CD4-positive, alpha-beta T cell treated with Interleukin-17A for 4 hours (primary cell): ENCODE measurements around the gene APBA2.
"Not testable (repeated sequence)": the region's sequence is repeated elsewhere in the genome, so short reads cannot be mapped to it uniquely, and the experiment has no call there.

Source experiments
- DNase-seq: peaks from one replicate; pipeline ENCODE4 v3.0.0-alpha.2; 2020; ENCODE audit warnings: mixed read lengths

The APBA2 gene

DNA sequence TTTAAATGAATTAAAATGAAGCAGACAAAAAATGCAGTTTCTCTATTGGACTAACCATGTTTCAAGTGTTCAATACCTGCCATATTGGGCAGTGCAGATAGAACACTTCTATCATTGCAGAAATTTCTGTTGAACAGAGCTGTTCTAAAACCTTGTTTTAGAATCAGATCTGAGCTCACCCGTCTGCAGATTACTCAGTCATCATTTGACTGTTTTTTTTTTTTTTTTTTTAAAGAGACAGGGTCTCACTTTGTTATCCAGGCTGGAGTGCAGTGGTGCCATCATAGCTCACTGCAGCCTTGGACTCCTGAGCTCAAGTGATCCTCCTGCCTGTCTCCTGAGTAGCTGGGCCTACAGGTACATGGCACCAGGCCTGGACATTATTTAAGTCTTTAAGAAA lies 128.7 kb downstream of the APBA2 start:
- no peak for DNase-seq

DNA sequence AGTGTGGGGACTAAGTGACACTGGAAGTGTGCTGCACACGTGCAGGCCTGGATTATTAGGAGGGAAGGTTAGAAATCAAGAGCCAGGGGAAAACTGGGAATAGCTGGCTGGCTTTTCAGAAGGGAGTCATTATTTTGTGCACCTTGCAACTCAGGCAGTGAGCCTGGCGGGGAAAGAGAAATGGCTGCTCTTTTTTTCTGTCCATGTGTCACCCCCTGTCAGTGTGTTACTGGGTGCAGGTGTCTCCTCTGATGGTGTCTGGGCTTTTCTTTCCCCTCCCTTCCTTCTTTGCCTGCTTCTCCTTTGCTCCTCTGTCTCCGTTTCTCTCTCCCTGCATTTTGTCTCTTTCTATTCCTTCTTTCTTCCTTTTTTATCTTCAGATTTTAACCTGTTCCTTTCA lies 130.7 kb downstream of the APBA2 start:
- no peak for DNase-seq

DNA sequence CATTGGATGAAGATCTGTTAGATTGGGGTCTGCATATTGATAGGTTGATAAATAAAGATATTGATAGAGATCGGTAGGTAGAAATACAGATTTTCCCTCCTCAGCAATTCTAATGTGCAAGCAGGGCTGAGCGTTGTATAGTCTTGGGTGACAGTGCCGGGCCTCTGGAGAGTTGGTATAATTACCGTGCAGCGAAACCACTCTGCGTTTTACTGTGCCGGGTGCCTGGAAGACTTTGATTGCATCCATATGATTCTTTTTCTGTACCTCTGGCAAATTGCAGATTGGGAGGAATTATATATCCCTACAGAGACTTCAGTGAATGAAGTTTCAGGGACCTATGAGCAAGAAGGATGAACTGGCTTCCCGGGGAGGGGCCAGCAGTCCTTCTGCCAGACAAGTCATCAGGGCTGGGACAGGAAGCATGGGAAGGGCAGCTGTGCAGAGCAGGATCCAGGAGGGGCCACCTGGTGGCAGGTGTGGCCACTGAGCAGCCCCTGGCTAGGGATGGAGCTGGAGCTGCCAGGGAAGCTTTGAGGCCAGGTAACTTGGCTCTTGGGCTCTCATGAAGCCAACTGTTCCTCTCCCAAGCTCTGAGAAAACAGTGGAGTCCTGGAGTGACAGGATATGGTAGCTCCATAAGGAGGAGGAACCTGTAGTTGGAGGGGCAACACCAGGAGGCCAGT lies 132.5 kb downstream of the APBA2 start:
- DNase-seq = no peak

DNA sequence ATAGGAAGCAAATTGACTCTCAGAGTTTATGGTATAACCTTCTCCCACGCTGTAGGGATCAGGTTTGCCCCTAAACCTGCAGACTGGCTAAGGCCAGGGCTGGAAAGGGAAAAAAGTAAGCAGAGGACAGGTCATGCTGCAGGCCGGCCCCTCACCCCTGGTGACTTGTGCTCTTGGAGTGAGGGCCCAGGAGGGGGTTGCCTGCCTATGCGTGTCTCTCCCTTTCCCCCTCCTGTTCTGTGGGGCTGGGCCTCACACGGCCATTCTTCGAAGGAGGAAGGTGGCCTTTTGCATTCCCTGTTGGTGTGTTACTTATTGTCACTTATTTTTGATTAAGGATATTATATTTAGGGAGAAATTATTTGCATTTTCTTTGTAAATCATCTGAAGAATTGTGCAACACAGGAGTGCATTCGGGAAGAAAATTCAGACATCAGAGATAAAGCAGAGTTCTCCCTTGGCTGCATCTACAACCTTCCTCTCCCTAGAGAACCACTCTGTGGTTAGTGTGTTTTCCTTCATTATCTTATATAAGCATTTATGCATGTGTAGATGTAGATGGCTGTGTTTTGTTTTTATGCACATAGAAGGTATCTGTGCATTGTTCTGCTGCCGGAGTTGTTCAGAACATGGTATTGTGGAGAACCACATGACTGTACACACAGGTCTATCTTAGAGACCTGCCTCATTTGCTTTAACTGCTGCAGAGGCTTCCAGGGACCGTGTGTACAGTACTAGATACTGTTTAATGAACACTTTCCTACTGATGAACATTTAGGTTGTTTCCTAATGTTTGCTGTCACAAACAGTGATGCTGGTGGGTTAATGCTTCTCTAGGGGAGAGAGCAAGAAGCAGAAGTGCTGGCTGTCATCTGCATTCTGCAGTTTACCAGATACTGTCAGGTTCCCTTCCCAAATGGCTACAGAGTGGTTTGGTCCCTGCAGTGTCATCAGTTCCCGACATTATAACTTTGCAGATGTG lies 133.5 kb downstream of the APBA2 start:
- no peak for DNase-seq

DNA sequence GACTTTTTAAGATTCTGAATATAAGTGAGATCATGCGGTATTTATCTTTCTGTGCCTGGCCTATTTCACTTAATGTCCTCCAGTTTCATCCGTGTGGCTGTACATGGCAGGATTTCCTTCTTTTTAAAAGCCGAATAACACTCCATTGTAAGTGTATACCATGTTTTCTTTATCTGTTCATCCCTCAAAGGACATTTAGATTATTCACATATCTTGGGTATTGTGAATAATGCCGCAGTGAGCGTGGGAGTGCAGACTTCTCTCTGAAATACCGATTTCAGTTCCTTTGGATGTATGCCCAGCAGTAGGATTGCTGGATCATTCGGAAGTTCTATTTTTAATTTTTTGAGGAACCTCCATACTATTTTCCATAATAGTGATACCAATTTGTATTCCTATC lies 136.1 kb downstream of the APBA2 start:
- no peak for DNase-seq

DNA sequence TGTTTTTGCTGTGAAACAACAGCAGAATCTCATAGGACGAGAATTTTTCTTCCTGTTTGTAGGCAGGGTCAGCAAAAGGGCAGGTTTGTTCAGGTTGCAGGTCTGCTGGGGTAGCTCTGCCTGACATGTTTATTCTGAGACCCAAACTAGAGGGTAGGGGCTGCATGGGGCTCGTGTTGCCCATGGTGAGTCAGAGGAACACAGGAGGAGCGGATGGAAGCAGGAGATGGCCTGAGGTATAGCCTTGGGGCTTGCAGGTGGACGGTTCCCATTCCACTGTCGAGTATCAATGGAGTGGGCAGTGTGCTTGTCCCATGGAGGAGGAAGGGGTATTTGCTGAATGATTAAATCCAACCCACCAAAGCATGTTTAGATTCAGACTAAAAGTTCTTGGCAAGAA lies 138.9 kb downstream of the APBA2 start:
- DNase-seq = no peak

DNA sequence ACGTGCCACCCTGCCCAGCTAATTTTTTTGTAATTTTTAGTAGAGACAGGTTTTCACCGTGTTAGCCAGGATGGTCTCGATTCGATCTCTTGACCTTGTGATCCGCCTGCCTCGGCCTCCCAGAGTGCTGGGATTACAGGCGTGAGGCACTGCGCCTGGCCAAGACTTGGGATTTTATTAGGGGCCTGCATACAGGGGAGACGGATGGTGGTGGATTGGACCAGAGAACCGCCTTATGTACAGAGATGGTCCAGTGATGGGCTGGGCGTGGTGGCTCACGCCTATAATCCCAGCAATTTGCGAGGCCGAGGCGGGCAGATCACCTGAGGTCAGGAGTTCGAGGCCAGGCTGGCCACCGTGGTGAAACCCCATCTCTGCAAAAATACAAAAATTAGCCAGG lies 139.6 kb downstream of the APBA2 start:
- not testable (repeated sequence) for DNase-seq

DNA sequence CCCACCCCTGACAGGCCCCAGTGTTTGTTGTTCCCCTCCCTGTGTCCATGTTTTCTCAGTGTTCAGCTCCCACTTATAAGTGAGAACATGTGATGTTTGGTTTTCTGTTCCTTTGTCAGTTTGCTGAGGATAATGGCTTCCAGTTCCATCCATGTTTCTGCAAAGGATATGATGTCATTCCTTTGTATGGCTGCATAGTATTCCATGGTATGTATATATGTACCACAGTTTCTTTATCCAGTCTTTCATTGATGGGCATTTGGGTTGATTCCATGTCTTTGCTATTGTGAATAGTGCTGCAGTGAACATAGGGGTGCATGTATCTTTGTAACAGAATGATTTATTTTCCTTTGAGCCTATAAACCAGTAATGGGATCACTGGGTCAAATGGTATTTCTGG lies 142.4 kb downstream of the APBA2 start:
- DNase-seq = not testable (repeated sequence)

DNA sequence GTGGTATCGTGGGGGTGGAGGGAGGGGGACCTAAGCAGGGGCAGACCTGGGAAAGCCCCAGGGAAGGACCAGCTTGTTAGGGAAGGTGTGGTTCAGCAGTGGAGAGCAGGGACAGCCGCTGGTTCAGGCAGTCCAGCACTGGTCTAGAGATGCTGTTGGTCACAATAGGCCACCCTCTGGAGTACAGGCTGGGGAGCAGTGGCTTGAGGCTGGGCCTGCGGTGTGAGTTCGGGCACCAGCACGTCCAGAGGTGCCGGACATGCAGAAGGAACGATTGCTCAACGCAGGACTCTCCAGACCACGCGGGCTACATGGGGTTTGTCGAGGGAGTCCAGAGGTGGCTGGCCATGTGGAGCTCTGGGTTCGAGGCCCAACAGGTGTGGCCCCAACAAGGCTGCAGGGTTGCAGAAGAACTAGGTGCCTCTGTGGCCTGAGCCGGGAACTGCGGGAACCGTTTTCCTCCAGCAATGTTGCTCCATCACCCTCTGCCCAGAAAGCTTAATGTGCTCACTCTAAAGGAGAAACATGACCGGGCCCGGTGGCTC lies 143.9 kb downstream of the APBA2 start:
- DNase-seq = no peak

DNA sequence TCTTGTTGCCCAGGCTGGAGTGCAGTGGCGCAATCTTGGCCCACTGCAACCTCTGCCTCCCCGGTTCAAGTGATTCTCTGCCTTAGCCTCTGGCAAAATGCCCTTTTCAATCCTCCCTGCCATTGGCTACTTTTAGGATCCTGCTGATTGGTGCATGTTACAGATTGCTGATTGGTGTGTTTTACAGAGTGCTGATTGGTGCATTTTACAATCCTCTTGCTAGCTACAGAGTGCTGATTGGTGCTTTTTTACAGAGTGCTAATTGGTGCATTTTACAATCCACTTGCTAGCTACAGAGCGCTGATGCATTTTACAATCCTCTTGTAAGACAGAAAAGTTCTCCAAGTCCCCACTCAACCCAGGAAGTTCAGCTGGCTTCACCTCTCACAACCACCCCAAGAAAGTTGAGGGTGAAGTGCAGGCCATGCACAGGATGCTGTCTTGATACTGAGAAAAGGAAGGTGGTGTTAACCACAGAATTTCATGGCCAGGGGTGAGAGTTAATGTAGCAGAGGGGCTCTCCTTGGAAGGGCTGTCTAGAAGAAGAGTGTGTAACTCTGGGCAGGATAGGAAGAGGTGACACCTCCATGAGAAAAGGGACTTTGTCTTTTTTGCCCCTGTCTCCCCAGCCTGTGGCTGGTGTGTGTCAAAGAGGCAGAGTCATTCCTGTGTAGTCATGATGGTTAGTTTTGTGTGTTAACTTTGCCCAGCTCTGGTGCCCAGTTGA lies 145.9 kb downstream of the APBA2 start:
- DNase-seq = no peak

DNA sequence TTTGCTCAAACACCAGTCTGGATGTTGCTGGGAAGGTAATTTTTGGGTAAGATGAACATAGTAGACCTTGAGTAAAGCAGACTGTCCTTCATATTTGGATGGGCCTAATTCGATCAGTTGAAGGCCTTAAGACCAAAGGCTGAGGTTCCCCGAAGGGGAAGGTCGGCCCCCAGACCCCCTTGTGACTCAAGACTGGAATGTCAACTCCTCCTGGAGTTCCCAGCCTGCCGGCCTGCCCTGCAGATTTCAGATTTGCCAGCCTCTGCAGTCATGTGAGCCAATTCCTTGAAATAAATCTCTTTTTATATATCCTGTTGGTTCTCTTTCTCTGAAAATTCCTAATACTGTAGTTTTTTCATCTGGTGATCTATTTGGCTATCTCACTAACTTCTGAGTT lies 146.5 kb downstream of the APBA2 start:
- DNase-seq = no peak

DNA sequence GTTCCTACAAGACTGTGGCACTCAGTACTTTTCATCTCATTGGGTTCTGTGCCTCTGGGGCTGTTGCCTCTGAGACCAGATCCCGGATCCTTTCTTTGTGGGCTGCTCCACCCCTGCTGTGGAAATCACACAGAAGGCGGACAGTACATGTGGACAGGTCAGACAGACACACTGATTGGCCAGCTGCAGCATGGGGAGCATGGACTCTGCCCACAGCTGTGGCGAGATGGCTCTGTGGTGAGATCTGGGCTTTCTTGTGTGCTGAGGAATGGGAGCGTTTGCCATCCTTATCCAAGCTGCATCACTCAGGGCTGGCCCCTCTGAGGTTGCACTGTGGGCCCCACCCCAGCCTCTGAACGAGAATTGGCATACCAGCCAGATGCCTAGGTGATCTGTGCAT lies 147.0 kb downstream of the APBA2 start:
- no peak for DNase-seq

DNA sequence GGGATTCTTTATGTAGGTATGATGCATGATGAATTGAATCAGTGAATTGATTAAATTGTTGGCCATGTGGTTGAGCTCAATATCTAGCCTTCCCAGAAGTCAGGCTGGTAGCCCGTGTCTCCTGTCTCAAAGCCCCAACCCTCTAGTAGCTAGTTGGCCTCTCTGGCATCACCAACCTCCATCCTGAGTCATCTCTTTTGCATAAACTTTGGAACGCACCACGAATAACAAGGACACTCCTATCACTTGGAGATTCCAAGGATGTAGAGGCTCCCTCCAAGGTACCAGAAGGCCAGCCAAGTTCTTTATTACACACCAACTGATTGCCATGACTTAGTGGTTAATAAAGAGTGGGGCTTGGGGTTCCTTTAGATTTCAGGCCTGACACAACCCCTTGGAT lies 148.4 kb downstream of the APBA2 start:
- DNase-seq = no peak

DNA sequence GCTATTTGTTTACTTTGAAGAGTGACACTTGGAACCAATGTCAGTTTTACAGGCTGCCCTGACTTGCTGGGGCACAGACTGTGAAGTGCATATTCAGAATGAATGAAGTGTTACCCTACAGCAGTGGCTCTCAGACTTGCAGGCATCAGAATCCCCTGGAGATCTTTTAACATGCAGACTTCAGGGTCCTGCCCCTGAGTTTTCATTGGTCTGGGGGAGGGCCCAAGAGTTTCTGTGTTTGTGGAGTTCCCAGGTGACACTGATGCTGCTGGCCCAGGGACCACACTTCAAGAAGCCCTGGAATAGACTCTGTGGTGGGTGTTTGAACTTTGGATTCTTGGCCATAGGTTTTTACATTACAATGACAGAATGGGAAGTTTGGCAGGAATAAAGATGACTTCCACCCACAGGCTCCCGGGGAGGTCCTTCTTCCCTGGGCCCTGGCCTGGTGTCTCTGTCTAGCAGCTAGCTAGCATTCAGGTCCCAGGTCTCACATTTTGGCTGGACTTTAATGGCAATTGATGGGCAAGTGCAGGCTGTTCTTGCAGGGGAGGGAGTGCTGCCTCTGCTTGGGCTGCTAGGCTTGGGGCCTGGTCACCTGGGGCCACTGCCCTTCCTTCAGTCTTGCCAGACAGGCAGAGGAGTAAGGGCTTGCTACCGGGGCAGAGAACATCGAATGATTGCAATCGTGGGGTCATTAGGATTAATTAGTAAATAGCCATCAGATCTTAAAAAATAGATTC lies 149.0 kb downstream of the APBA2 start:
- no peak for DNase-seq

DNA sequence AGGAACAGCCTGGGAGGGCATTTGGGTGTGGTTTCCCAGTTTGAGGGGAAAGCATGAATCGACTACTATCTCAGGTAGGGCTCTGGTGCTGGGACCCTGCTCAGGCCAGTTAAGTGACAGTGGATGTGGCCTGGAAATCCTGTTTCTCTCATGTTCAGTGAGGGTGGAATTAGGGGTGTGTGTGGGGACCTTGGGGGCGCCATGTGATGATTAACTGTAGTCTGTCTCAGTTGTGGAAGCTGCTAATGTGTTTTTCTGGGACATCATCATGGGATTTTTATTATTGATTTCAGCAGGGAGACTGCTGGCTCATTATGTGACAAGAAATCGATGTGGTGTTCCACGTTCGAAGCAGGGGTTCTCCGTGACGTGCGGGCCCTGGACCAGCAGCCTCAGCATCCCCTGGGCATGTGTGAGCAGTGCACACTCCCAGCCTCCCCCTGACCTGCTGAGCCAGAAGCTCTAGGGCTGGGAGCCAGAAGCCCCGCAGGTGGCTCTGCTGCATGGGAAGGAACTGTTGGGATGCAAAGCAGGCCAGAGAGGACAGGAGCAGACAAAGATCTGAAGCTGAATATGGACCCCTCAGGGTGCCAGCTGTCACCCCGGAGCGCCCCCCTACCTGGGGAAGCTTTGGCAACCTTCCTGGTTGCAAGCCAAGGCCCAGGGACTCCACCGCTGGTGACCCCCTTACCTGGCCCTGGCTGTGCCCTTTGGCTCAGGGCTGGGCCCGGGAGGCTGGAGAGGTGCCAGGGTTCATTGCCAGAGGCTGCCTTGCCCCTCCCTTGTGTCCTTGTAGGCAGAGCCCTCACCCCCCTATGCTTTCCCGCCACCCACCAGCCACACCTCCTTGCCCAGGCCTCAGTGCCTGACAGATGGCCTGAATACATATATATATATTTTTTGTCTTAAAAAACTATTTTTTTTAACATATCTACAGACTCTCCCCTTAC lies 149.8 kb downstream of the APBA2 start:
- no peak for DNase-seq

DNA sequence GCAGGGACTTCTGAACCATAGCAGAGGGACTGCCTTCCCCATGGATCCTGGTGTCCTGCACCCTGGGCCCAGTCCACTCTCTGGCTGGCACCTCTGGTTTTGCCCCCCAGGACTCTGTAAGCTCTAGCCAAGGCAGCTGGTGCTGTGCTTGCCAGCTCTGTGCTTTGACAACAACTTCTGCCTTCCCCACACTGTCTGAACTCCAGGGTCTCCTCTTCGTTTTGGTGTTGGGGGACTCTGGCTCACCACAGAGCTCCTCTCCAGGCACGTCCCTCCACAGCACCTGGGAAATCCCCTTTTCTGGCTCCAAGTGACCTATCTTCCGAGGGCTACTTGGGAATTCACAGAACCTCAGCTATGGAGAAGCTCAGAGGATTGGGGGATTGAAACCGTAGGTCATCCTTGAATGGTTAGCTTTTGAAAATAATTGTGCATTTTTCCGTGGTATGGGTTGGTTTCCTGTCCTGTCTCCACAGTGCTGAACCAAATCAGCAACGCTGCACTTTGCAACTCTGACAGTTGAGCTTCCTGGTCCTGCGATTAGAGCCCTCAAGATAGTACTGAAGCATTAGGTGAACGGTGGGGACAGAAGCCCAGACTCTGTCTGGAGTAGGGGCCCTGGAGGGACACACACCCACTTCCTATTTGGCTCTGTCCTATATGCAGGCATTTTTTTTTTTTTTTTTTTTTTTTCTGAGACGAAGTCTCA lies 152.4 kb downstream of the APBA2 start:
- no peak for DNase-seq

DNA sequence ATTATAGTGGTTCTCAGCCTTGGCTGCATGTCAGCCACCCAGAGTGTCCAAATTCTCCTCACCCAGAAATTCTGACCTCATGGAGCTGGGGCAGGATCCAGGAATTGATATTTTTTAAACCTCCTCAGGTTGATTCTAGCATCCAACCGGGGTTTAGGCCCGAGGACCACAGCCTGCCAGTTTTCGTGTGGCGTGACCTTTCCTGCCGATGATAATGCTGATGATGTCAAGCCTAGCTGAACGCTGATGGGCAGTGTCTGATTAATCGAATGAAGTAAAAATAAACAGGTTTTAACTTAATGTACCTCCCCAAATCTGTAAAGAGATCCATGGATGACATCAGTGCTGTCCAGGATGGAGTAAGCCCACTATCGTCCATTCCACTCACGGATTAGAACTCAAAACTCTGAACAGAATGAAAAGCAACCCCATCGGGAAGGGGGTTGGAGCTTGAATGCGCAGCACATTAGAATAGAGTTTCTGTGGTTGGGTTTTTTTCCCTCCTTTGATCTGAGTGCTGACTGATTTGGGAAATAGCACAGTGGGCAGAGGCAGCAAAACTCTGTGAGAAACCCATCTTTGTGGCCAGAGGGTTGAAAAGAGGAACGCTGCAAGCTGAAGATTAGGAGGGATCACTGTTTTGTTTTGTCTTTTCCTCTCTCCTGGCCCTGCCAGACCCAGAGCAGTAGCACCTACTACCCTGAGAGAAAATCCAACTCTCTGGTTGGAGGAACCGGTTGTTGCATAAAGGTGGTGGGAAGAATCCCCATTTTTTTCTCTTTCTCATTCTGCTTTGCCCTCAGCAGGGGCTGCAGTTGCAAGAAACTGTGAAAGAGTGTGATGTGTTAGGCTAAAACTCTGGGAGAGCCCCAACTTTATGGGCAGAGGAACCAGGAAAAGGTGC lies 153.9 kb downstream of the APBA2 start:
- DNase-seq = no peak

DNA sequence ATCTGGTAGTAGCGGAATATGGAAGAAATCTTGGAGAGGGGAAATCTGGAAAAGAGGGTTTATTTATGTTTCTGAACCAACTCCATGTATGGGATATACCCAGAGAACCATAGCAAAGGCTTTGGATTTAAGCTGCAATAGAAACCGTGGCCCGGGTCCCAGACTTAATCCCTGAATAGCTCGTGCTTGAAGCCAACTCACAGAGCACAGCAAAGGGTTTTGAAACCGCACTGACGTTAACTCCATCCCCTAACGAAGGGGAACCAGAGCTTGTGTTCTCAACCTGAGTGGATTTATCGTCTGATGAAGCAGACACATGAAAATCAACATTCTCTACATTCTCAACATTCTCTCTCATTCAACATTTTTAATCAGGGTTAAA lies 154.6 kb downstream of the APBA2 start:
- no peak for DNase-seq

DNA sequence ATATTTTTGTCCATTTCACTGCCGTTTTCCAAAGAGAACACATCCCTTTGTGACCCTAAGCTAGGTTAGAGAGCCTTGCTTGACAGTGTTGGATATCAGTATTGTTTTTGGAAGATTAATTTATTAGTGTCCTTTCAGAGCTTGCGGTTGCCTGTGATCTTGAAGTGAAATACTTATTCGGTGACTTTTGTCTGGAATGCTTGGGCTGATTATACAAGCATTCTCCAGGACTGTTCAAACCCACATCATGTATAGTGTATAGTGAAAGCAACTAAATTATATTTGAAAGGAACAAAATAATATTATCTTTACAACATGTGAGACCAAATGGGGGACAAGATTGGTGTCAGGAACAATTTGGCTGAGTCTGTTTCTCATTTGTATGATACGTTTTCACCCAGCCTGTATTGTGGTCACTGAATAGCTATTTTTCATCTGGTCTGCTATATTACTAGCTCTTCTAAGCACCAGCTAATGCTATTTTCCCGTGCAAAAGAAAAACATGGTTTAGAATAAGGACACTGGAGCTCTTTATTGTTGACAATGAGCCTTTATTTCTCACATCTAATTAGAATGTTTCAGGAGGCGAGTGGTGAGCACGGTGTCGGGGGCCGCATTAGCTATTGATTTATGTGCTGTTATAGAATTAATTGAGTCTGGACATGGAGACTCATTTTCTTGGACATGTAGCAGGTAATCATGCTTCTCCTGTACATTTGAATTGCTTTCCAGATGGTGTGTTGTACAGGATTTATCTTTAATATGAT lies 158.1 kb downstream of the APBA2 start:
- no peak for DNase-seq
